Measurements from ENCODE around the gene QKI. TPM values are rescaled to one million over a fixed set of nuclear protein-coding genes. Genes with fewer than 3 reads are reported as not detected.

QKI gene
- total RNA-seq, 1 experiment from 2014 or later: 176 TPM

- TF ChIP-seq, protein P1, sequence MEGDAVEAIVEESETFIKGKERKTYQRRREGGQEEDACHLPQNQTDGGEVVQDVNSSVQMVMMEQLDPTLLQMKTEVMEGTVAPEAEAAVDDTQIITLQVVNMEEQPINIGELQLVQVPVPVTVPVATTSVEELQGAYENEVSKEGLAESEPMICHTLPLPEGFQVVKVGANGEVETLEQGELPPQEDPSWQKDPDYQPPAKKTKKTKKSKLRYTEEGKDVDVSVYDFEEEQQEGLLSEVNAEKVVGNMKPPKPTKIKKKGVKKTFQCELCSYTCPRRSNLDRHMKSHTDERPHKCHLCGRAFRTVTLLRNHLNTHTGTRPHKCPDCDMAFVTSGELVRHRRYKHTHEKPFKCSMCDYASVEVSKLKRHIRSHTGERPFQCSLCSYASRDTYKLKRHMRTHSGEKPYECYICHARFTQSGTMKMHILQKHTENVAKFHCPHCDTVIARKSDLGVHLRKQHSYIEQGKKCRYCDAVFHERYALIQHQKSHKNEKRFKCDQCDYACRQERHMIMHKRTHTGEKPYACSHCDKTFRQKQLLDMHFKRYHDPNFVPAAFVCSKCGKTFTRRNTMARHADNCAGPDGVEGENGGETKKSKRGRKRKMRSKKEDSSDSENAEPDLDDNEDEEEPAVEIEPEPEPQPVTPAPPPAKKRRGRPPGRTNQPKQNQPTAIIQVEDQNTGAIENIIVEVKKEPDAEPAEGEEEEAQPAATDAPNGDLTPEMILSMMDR (conservative IDR thresholded peaks at IDR 0.05): no peak
- H3K9me3 ChIP-seq (ENCODE audit: control insufficient read depth, low read depth, low read length): no peaks in the 10 kb centered on the region
- H4K20me1 ChIP-seq (ENCODE audit: control insufficient read depth, insufficient read depth, insufficient read length): no peaks in the 10 kb centered on the region
- Mint-ChIP-seq H3K9me3 (no peaks in the 10 kb centered on the region), H3K4me1 (peaks cover 2 to 14% of the 10 kb centered on the region in 2 experiments; a peak in 3 of 4 replicates), H3K4me3 (no peak overlapping the region), H3K36me3 (ENCODE audit: insufficient read depth in 1 of 3, low read depth in 3 of 3) (peaks cover 13 to 41% (median 32%) of the 10 kb centered on the region in 3 experiments; a peak in 6 of 7 replicates), H3K27me3 (ENCODE audit: low read depth) (no peaks in the 10 kb centered on the region), H3K27ac (no peak overlapping the region)
- no peak overlapping the region for H3T11ph ChIP-seq (ENCODE audit: low read length)
- no peak overlapping the region for H3K4ac ChIP-seq (ENCODE audit: low read depth, low read length)
- no peak overlapping the region for H2AFZ ChIP-seq (ENCODE audit: low read length)
- no peak overlapping the region for H2BK15ac ChIP-seq (ENCODE audit: low read depth, low read length)
- H3K4me2 ChIP-seq (ENCODE audit: insufficient read depth, insufficient read length, low read length): no peak overlapping the region
- H3K79me2 ChIP-seq (ENCODE audit: insufficient read depth, low read length): no peaks in the 10 kb centered on the region; the same call in 1 of the 2 replicates
- H3K79me1 ChIP-seq (ENCODE audit: insufficient read depth, low read depth, low read length, poor library complexity, severe bottlenecking): peaks cover 2% of the 10 kb centered on the region
- no peaks in the 10 kb centered on the region for H3K27me3 ChIP-seq (ENCODE audit: insufficient read depth, low read length)
- no peak overlapping the region for H4K5ac ChIP-seq (ENCODE audit: insufficient read length, low read depth, low read length)
- H2BK12ac ChIP-seq (ENCODE audit: insufficient read length, low read depth, low read length): no peak overlapping the region
- H2BK5ac ChIP-seq (ENCODE audit: insufficient read length, low read length): no peak overlapping the region
- no peak overlapping the region for H3K9ac ChIP-seq (ENCODE audit: extremely low read depth, insufficient read length, low read length)
- H3K4me1 ChIP-seq (ENCODE audit: insufficient read depth, low read length): no peaks in the 10 kb centered on the region; the same call in 1 of the 2 replicates
- no peak overlapping the region for H3K23ac ChIP-seq (ENCODE audit: insufficient read length, low read depth, low read length)
- no CpG with 5 or more reads among the region's 1 CpG for WGBS (ENCODE audit: extremely low coverage, insufficient read length, low lambda C conversion rate)
- no peak overlapping the region for H2BK20ac ChIP-seq (ENCODE audit: low read depth, low read length, poor library complexity, severe bottlenecking)
- H4K91ac ChIP-seq (ENCODE audit: insufficient read length, low read depth, low read length): no peak overlapping the region
- no peak overlapping the region for H4K8ac ChIP-seq (replicated peaks; ENCODE audit: insufficient read length, low read depth, low read length)
- H3K56ac ChIP-seq (ENCODE audit: insufficient read length, low read depth, low read length): no peak overlapping the region
- H2BK120ac ChIP-seq (ENCODE audit: low read depth, low read length, poor library complexity, severe bottlenecking): no peak overlapping the region
- no peak overlapping the region for H2AK5ac ChIP-seq (ENCODE audit: insufficient read length, low read length)
- no peak overlapping the region for H3K18ac ChIP-seq (ENCODE audit: insufficient read length, low read depth, low read length)
- no peaks in the 10 kb centered on the region for H3K23me2 ChIP-seq (ENCODE audit: insufficient read length, low read depth, low read length, poor library complexity, severe bottlenecking)
- no peak overlapping the region for H3K14ac ChIP-seq (ENCODE audit: insufficient read depth, low read length)
- no peak overlapping the region for H3K27ac ChIP-seq (ENCODE audit: insufficient read length, low read depth, low read length)
- DNase-seq: no peak
Measured at GRCh38 chr6:163566056-163566455, 151.5 kb downstream of the QKI start.
